ENCODE results near the gene CDH23.

DNA sequence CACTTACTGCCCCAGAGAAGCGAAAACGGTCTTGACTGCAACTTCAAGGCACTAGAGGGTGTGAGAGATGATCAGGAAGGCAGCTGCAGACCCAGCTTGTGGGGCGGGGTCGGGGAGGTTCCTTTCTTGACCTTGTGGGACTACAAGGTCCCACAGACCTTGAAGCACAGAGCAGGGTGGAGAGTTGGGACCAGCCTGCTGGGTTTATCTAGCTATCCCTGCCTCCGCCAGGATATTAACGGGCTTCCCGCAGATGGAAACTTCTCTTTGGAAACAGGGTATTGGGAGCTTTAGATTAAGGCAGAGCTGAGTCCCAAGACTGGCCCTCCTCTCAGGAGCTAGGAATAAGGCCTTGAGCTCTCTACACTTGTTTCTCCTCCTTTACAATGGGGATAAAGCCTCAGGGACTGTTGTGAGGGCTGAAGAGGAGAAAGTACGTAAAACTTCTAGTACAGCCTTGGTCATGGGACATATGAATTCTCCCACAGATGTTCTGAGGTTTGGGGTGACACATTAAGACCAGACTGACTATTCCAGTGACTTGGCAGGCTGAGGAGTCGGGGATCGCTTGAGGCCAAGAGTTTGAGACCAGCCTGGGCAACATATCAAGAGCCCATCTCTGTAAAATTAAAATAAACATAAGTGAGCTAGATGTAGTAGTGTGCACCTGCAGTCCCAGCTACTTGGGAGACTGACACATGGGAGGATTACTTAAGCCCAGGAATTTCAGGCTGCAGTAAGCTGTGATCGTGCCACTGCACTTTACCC is 153.2 kb downstream of the CDH23 start:
- no peak for TF ChIP-seq POLR2AphosphoS5 (IDR thresholded peaks at IDR 0.05; ENCODE audit: low read length)
- no peak for TF ChIP-seq EZH2 (IDR thresholded peaks at IDR 0.05; ENCODE audit: borderline replicate concordance, control insufficient read depth, low read depth, low read length)
- TF ChIP-seq, protein P1, sequence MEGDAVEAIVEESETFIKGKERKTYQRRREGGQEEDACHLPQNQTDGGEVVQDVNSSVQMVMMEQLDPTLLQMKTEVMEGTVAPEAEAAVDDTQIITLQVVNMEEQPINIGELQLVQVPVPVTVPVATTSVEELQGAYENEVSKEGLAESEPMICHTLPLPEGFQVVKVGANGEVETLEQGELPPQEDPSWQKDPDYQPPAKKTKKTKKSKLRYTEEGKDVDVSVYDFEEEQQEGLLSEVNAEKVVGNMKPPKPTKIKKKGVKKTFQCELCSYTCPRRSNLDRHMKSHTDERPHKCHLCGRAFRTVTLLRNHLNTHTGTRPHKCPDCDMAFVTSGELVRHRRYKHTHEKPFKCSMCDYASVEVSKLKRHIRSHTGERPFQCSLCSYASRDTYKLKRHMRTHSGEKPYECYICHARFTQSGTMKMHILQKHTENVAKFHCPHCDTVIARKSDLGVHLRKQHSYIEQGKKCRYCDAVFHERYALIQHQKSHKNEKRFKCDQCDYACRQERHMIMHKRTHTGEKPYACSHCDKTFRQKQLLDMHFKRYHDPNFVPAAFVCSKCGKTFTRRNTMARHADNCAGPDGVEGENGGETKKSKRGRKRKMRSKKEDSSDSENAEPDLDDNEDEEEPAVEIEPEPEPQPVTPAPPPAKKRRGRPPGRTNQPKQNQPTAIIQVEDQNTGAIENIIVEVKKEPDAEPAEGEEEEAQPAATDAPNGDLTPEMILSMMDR (IDR thresholded peaks at IDR 0.05 in 2 of 3, conservative IDR thresholded peaks at IDR 0.05 in 1 of 3; ENCODE audit: control insufficient read depth in 2 of 3, extremely low read depth in 1 of 3, insufficient read depth in 1 of 3, low read depth in 3 of 3, low read length in 3 of 3), result no peak
- no peak for TF ChIP-seq EP300 (IDR thresholded peaks at IDR 0.05; ENCODE audit: borderline replicate concordance in 1 of 2, control insufficient read depth in 1 of 2, low read depth in 2 of 2, low read length in 2 of 2)
- TF ChIP-seq, protein P2, sequence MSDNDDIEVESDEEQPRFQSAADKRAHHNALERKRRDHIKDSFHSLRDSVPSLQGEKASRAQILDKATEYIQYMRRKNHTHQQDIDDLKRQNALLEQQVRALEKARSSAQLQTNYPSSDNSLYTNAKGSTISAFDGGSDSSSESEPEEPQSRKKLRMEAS (IDR thresholded peaks at IDR 0.05; ENCODE audit: low read depth, low read length), result no peak

All from GM12878 (cell line).